Mesothelial cell of epicardium (in vitro differentiated cells): Measurements from ENCODE around the gene FIBP. TPM values are rescaled to one million over a fixed set of nuclear protein-coding genes. Genes with fewer than 3 reads are reported as not detected.

ENCODE experiments used
- DNase-seq, 2 experiments: peaks; one replicate each; pipeline ENCODE4 v3.0.0; 2021; ENCODE audit warnings: low spot score in 2 of 2; ENCODE audit not compliant: unreplicated experiment in 2 of 2
- H3K27ac Mint-ChIP-seq: 2 replicates; pipeline ENCODE4 v1.8.0; 2021; ENCODE audit warnings: mixed read lengths
- H3K27me3 Mint-ChIP-seq: 2 replicates; pipeline ENCODE4 v1.8.0; 2021; ENCODE audit warnings: low read depth, mixed read lengths
- H3K36me3 Mint-ChIP-seq: 2 replicates; pipeline ENCODE4 v1.8.0; 2021; ENCODE audit warnings: mixed read lengths
- H3K4me1 Mint-ChIP-seq: 2 replicates; pipeline ENCODE4 v1.8.0; 2021; ENCODE audit warnings: mixed read lengths
- H3K4me3 Mint-ChIP-seq: 2 replicates; pipeline ENCODE4 v1.8.0; 2021; ENCODE audit warnings: mild to moderate bottlenecking, moderate library complexity, mixed read lengths
- H3K9me3 Mint-ChIP-seq: 2 replicates; pipeline ENCODE4 v1.8.0; 2021; ENCODE audit warnings: mixed read lengths
- CTCF ChIP-seq: fragments of 200-600 bp; sonication (generic); IDR thresholded peaks from one replicate; pipeline ENCODE4 v1.5.0; 2021; ENCODE audit warnings: antibody characterized with exemption; ENCODE audit not compliant: unreplicated experiment
- total RNA-seq: library from RNA; stranded (reverse); gene quantifications from 3 replicates; pipeline ENCODE4 v1.2.1, GENCODE V29; 2021

Gene FIBP
- total RNA-seq, 1 donor from 2014 or later = 62.9 TPM

- no peak for TF ChIP-seq CTCF
- H3K27me3 Mint-ChIP-seq = no peaks in the 10 kb centered on the region
- H3K4me3 Mint-ChIP-seq = peak overlapping the region; percentile 86
- peaks cover 18% of the 10 kb centered on the region for H3K36me3 Mint-ChIP-seq
- DNase-seq = no peak
- no peak overlapping the region for H3K27ac Mint-ChIP-seq
- no peaks in the 10 kb centered on the region for H3K9me3 Mint-ChIP-seq
- H3K4me1 Mint-ChIP-seq = peaks cover 21% of the 10 kb centered on the region
Observed at GRCh38 chr11:65921033-65921555, 32.8 kb upstream of the FIBP start.

GRCh38 chr11:65920372-65920802 lies 32.1 kb upstream of the FIBP start:
- H3K4me3 Mint-ChIP-seq = peak overlapping the region; percentile 86
- peak overlapping the region; percentile 77 for H3K27ac Mint-ChIP-seq
- H3K9me3 Mint-ChIP-seq = no peaks in the 10 kb centered on the region
- TF ChIP-seq CTCF = no peak
- peaks cover 18% of the 10 kb centered on the region for H3K36me3 Mint-ChIP-seq
- no peak for DNase-seq
- H3K27me3 Mint-ChIP-seq = no peaks in the 10 kb centered on the region
- H3K4me1 Mint-ChIP-seq = peaks cover 25% of the 10 kb centered on the region

GRCh38 chr11:65919573-65920371 lies 31.5 kb upstream of the FIBP start:
- Mint-ChIP-seq H3K4me1 (peaks cover 31% of the 10 kb centered on the region), H3K9me3 (no peaks in the 10 kb centered on the region), H3K4me3 (peak overlapping the region; percentile 86), H3K36me3 (peaks cover 18% of the 10 kb centered on the region), H3K27ac (peak overlapping the region; percentile 77), H3K27me3 (no peaks in the 10 kb centered on the region)
- no peak for TF ChIP-seq CTCF
- peak in 1 of 2 experiments; percentile 62 for DNase-seq

GRCh38 chr11:65919141-65919572 lies 30.9 kb upstream of the FIBP start, which contains the start of gene DRAP1:
DRAP1 (plus strand) TSS chr11:65919426; CDS start chr11:65919502, 76 bp downstream.
- Mint-ChIP-seq H3K27me3 (no peaks in the 10 kb centered on the region), H3K9me3 (no peaks in the 10 kb centered on the region), H3K27ac (peak within 1 kb of the TSS; percentile 77), H3K36me3 (peaks cover 18% of the 10 kb centered on the region), H3K4me1 (peaks cover 33% of the 10 kb centered on the region), H3K4me3 (peak within 1 kb of the TSS; percentile 86)
- no peak for TF ChIP-seq CTCF
- DNase-seq = peak; percentile 98 to 100

- TF ChIP-seq CTCF = no peak
- H3K27ac Mint-ChIP-seq = peak within 1 kb of the TSS; percentile 77
- peak within 1 kb of the TSS; percentile 86 for H3K4me3 Mint-ChIP-seq
- no peaks in the 10 kb centered on the region for H3K9me3 Mint-ChIP-seq
- H3K36me3 Mint-ChIP-seq = peaks cover 18% of the 10 kb centered on the region
- DNase-seq = peak in 1 of 2 experiments; percentile 44
- no peaks in the 10 kb centered on the region for H3K27me3 Mint-ChIP-seq
- peaks cover 33% of the 10 kb centered on the region for H3K4me1 Mint-ChIP-seq
Observed at GRCh38 chr11:65918211-65919140, 30.2 kb upstream of the FIBP start, which contains the start of gene C11orf68. C11orf68 (minus strand) TSS chr11:65919062; CDS start chr11:65919031, 31 bp downstream.
